ENCODE results near the gene DNAH1. TPM values are rescaled to one million over a fixed set of nuclear protein-coding genes. Genes with fewer than 3 reads are reported as not detected.

The DNAH1 gene
- total and polyA plus RNA-seq, 2 experiments from 2014 or later = 0.81 to 1.8 TPM

GRCh38 chr3:52305926-52306325, 10.2 kb upstream of the DNAH1 start:
- Histone ChIP-seq H3K9me2 (ENCODE audit: insufficient read depth) (no peaks in the 10 kb centered on the region), H3K4me3 (no peak overlapping the region), H3K27me3 (ENCODE audit: insufficient read depth) (no peaks in the 10 kb centered on the region), H3K36me3 (ENCODE audit: insufficient read depth) (no peaks in the 10 kb centered on the region), H3F3A (replicated peaks; ENCODE audit: low read depth) (no peaks in the 10 kb centered on the region), H3K4me2 (no peak overlapping the region), H3K27ac (ENCODE audit: low read depth) (no peak overlapping the region), H4K20me1 (replicated peaks; ENCODE audit: insufficient read depth) (no peaks in the 10 kb centered on the region), H3K79me2 (replicated peaks; ENCODE audit: insufficient read depth) (no peaks in the 10 kb centered on the region), H2AFZ (no peak overlapping the region), H3K4me1 (ENCODE audit: insufficient read depth) (no peaks in the 10 kb centered on the region)
- no peak for DNase-seq (ENCODE audit: low spot score)
- peaks cover 3% of the 10 kb centered on the region; the same call in 1 of the 3 replicates for H3K4me1 Mint-ChIP-seq
- H3K27ac Mint-ChIP-seq = no peak overlapping the region
- peaks cover 16% of the 10 kb centered on the region for H3K27me3 Mint-ChIP-seq (ENCODE audit: insufficient read depth, low read depth, poor library complexity)
- H3K4me3 Mint-ChIP-seq = no peak overlapping the region
- H3K36me3 Mint-ChIP-seq (ENCODE audit: low read depth) = no peaks in the 10 kb centered on the region
- no peaks in the 10 kb centered on the region for H3K9me3 Mint-ChIP-seq
- TF ChIP-seq, protein P1, sequence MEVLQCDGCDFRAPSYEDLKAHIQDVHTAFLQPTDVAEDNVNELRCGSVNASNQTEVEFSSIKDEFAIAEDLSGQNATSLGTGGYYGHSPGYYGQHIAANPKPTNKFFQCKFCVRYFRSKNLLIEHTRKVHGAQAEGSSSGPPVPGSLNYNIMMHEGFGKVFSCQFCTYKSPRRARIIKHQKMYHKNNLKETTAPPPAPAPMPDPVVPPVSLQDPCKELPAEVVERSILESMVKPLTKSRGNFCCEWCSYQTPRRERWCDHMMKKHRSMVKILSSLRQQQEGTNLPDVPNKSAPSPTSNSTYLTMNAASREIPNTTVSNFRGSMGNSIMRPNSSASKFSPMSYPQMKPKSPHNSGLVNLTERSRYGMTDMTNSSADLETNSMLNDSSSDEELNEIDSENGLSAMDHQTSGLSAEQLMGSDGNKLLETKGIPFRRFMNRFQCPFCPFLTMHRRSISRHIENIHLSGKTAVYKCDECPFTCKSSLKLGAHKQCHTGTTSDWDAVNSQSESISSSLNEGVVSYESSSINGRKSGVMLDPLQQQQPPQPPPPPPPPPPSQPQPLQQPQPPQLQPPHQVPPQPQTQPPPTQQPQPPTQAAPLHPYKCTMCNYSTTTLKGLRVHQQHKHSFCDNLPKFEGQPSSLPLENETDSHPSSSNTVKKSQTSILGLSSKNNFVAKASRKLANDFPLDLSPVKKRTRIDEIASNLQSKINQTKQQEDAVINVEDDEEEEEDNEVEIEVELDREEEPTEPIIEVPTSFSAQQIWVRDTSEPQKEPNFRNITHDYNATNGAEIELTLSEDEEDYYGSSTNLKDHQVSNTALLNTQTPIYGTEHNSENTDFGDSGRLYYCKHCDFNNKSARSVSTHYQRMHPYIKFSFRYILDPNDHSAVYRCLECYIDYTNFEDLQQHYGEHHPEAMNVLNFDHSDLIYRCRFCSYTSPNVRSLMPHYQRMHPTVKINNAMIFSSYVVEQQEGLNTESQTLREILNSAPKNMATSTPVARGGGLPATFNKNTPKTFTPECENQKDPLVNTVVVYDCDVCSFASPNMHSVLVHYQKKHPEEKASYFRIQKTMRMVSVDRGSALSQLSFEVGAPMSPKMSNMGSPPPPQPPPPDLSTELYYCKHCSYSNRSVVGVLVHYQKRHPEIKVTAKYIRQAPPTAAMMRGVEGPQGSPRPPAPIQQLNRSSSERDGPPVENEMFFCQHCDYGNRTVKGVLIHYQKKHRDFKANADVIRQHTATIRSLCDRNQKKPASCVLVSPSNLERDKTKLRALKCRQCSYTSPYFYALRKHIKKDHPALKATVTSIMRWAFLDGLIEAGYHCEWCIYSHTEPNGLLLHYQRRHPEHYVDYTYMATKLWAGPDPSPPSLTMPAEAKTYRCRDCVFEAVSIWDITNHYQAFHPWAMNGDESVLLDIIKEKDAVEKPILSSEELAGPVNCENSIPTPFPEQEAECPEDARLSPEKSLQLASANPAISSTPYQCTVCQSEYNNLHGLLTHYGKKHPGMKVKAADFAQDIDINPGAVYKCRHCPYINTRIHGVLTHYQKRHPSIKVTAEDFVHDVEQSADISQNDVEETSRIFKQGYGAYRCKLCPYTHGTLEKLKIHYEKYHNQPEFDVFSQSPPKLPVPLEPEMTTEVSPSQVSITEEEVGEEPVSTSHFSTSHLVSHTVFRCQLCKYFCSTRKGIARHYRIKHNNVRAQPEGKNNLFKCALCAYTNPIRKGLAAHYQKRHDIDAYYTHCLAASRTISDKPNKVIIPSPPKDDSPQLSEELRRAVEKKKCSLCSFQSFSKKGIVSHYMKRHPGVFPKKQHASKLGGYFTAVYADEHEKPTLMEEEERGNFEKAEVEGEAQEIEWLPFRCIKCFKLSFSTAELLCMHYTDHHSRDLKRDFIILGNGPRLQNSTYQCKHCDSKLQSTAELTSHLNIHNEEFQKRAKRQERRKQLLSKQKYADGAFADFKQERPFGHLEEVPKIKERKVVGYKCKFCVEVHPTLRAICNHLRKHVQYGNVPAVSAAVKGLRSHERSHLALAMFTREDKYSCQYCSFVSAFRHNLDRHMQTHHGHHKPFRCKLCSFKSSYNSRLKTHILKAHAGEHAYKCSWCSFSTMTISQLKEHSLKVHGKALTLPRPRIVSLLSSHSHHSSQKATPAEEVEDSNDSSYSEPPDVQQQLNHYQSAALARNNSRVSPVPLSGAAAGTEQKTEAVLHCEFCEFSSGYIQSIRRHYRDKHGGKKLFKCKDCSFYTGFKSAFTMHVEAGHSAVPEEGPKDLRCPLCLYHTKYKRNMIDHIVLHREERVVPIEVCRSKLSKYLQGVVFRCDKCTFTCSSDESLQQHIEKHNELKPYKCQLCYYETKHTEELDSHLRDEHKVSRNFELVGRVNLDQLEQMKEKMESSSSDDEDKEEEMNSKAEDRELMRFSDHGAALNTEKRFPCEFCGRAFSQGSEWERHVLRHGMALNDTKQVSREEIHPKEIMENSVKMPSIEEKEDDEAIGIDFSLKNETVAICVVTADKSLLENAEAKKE (CRISPR knock-in tag; IDR thresholded peaks at IDR 0.05) = no peak
- TF ChIP-seq, protein P2, sequence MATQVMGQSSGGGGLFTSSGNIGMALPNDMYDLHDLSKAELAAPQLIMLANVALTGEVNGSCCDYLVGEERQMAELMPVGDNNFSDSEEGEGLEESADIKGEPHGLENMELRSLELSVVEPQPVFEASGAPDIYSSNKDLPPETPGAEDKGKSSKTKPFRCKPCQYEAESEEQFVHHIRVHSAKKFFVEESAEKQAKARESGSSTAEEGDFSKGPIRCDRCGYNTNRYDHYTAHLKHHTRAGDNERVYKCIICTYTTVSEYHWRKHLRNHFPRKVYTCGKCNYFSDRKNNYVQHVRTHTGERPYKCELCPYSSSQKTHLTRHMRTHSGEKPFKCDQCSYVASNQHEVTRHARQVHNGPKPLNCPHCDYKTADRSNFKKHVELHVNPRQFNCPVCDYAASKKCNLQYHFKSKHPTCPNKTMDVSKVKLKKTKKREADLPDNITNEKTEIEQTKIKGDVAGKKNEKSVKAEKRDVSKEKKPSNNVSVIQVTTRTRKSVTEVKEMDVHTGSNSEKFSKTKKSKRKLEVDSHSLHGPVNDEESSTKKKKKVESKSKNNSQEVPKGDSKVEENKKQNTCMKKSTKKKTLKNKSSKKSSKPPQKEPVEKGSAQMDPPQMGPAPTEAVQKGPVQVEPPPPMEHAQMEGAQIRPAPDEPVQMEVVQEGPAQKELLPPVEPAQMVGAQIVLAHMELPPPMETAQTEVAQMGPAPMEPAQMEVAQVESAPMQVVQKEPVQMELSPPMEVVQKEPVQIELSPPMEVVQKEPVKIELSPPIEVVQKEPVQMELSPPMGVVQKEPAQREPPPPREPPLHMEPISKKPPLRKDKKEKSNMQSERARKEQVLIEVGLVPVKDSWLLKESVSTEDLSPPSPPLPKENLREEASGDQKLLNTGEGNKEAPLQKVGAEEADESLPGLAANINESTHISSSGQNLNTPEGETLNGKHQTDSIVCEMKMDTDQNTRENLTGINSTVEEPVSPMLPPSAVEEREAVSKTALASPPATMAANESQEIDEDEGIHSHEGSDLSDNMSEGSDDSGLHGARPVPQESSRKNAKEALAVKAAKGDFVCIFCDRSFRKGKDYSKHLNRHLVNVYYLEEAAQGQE (IDR thresholded peaks at IDR 0.05; ENCODE audit: unreplicated experiment) = no peak
- ATAC-seq = no peak

Data from GM23338 (cell line).